Naive thymus-derived CD4-positive, alpha-beta T cell (primary cell): ENCODE data around the gene POLR2E. TPM values are rescaled to one million over a fixed set of nuclear protein-coding genes. Genes with fewer than 3 reads are reported as not detected.

ENCODE experiments used
- ATAC-seq: fragments of 150-1000 bp; cut with Tn5 transposase; 2 replicates; pipeline ENCODE4 v1.10.0; 2021; ENCODE audit warnings: mild to moderate bottlenecking, moderate library complexity
- CTCF ChIA-PET: fragments of 350-600 bp; sonication (Branson Sonifier 250); formaldehyde crosslinking; loops from one replicate; lab custom pipeline; 2021; ENCODE audit warnings: antibody characterized with exemption; lab: Charles Lee
- POLR2A ChIA-PET: fragments of 350-600 bp; sonication (Branson Sonifier 250); formaldehyde crosslinking; loops from one replicate; lab custom pipeline; 2021; ENCODE audit warnings: antibody characterized with exemption, inconsistent platforms; lab: Charles Lee
- DNase-seq, 9 donors: peaks; one replicate each; pipeline versions ENCODE4 v3.0.0 to v3.0.0-alpha.2; 2020 to 2022; ENCODE audit warnings: mixed read lengths in 1 of 9
- H3K27ac ChIP-seq: one replicate; pipeline ENCODE4 v1.7.0; 2013; ENCODE audit warnings: mild to moderate bottlenecking, low read depth, low read length, moderate library complexity
- H3K27me3 ChIP-seq, 2 donors: one replicate each; pipeline ENCODE4 v1.7.0; 2013; ENCODE audit warnings: low read length in 2 of 2, mild to moderate bottlenecking in 2 of 2, moderate library complexity in 2 of 2; ENCODE audit not compliant: control insufficient read depth in 2 of 2, insufficient read depth in 2 of 2
- H3K36me3 ChIP-seq, 3 experiments: 1 replicate in 2 of 3; 2 replicates in 1 of 3; pipeline ENCODE4 v1.7.0; 2013; ENCODE audit warnings: low read length in 3 of 3, mild to moderate bottlenecking in 3 of 3, moderate library complexity in 1 of 3; ENCODE audit not compliant: insufficient read depth in 3 of 3, control insufficient read depth in 2 of 3
- H3K4me1 ChIP-seq, 2 donors: one replicate each; pipeline ENCODE4 v1.7.0; 2013; ENCODE audit warnings: low read length in 2 of 2, mild to moderate bottlenecking in 2 of 2, moderate library complexity in 1 of 2; ENCODE audit not compliant: control insufficient read depth in 2 of 2, insufficient read depth in 2 of 2
- H3K4me3 ChIP-seq: 2 replicates; pipeline ENCODE4 v1.7.0; 2013; ENCODE audit warnings: mild to moderate bottlenecking, low read length
- H3K9me3 ChIP-seq, 3 experiments: 1 replicate in 2 of 3; 2 replicates in 1 of 3; pipeline ENCODE4 v1.7.0; 2013; ENCODE audit warnings: low read length in 3 of 3; ENCODE audit not compliant: control insufficient read depth in 2 of 3
- H3K27ac Mint-ChIP-seq, 9 donors: one replicate each; pipeline ENCODE4 v1.8.0; 2020 to 2022; ENCODE audit warnings: mixed read lengths in 9 of 9, mild to moderate bottlenecking in 8 of 9, moderate library complexity in 5 of 9, inconsistent platforms in 2 of 9
- H3K27me3 Mint-ChIP-seq, 5 donors: one replicate each; pipeline ENCODE4 v1.8.0; 2021 to 2022; ENCODE audit warnings: mixed read lengths in 5 of 5, mild to moderate bottlenecking in 1 of 5
- H3K36me3 Mint-ChIP-seq, 5 donors: one replicate each; pipeline ENCODE4 v1.8.0; 2020 to 2022; ENCODE audit warnings: mixed read lengths in 5 of 5, mild to moderate bottlenecking in 3 of 5, inconsistent platforms in 1 of 5
- H3K4me1 Mint-ChIP-seq, 7 donors: one replicate each; pipeline ENCODE4 v1.8.0; 2020 to 2022; ENCODE audit warnings: mixed read lengths in 7 of 7, mild to moderate bottlenecking in 3 of 7, inconsistent platforms in 1 of 7
- H3K4me3 Mint-ChIP-seq, 10 donors: one replicate each; pipeline ENCODE4 v1.8.0; 2020 to 2022; ENCODE audit warnings: mild to moderate bottlenecking in 10 of 10, mixed read lengths in 10 of 10, moderate library complexity in 6 of 10, inconsistent platforms in 2 of 10
- H3K9me3 Mint-ChIP-seq, 11 donors: one replicate each; pipeline ENCODE4 v1.8.0; 2020 to 2022; ENCODE audit warnings: mixed read lengths in 11 of 11, mild to moderate bottlenecking in 4 of 11, inconsistent platforms in 1 of 11, moderate library complexity in 1 of 11
- intact Hi-C, 2 donors: fragments of 100-400 bp; cut with micrococcal nuclease; formaldehyde crosslinking; loops; one replicate each; pipeline ENCODE4 v1.15.1; 2023
- polyA plus RNA-seq, 2 donors: library from polyadenylated mRNA; unstranded; fragments of 300-500 nt; fragmentation: Illumina TruSeq; gene quantifications; one replicate each; pipeline ENCODE4 v1.2.3, GENCODE V29; 2021
- total RNA-seq, 6 experiments: library from RNA in 5 of 6; stranded (reverse) in 5 of 6; gene quantifications; 1 replicate in 5 of 6; 2 replicates in 1 of 6; pipeline ENCODE4 v1.2.3 and lab custom pipeline; 2021 to 2026

The POLR2E gene
- total and polyA plus RNA-seq, 7 experiments from 2014 or later, result 75.3 to 179 (median 82.8) TPM

DNA sequence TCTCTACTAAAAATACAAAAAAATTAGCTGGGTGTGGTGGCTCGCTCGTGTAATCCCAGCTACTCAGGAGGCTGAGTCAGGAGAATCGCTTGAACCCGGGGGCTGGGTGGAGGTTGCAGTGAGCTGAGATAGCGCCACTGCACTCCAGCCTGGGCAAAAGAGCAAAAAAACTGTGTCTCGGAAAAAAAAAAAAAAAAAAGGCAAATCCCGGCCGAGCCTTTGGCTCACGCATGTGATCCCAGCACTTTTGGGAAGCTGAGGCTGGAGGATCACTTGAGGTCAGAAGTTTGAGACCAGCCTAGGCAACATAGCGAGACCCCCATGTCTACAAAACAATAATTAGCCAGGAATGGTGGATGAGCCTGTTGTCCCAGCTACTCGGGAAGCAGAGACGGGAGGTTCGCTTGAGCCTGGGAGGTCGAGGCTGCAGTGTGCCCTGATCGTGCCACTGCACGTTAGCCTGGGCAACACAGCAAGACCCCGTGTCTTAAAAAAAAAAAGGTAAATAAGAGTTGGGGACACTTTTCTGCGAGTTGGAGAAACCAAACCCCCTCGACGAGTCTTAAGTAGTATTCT is 8.0 kb upstream of the POLR2E start:
- H3K9me3 ChIP-seq, result no peaks in the 10 kb centered on the region
- Mint-ChIP-seq H3K4me1 (peaks cover 20 to 54% (median 39%) of the 10 kb centered on the region in 7 donors), H3K27me3 (no peaks in the 10 kb centered on the region), H3K36me3 (peaks cover 0 to 13% (median 0%) of the 10 kb centered on the region in 5 donors), H3K9me3 (peaks cover 0 to 6% (median 0%) of the 10 kb centered on the region in 11 donors), H3K4me3 (peak overlapping the region; percentile 66 to 81 (median 75)), H3K27ac (peak overlapping the region; percentile 79 to 96 (median 93))
- H3K27ac ChIP-seq, result peak overlapping the region; percentile 79
- peak in 1 of 9 donors; percentile 52 for DNase-seq
- POLR2A ChIA-PET, result interaction anchor here (0.7 to 38.6 kb wide), 14 partner anchors 9 to 166 kb away, joined by 3 to 2022 read pairs (median 5); partner anchors contain the start of genes ARHGAP45, CIRBP and RNU6-2
- H3K36me3 ChIP-seq, result peaks cover 0 to 26% (median 0%) of the 10 kb centered on the region in 3 experiments
- no peak for ATAC-seq
- intact Hi-C loops, result loop anchor here (1.0 to 5.0 kb wide), 8 partner anchors 8 to 178 kb away; partner anchors contain the start of genes POLR2E (in 2 of the 2), ARHGAP45 (in 1 of the 2), CIRBP (in 1 of the 2) and RNU6-2 (in 1 of the 2)
- H3K4me1 ChIP-seq, result peaks cover 13 to 18% of the 10 kb centered on the region in 2 donors
- CTCF ChIA-PET, result interaction anchor here (0.6 to 1.5 kb wide), 4 partner anchors 19 to 96 kb away, joined by 3 to 5 read pairs (median 4); no protein-coding TSS in a partner anchor
- H3K4me3 ChIP-seq, result peak overlapping the region; percentile 60
- H3K27me3 ChIP-seq, result no peaks in the 10 kb centered on the region

- POLR2A ChIA-PET, result interaction anchor here (0.5 to 38.6 kb wide), 15 partner anchors 8 to 167 kb away, joined by 3 to 2022 read pairs (median 5); partner anchors contain the start of genes ABCA7, ARHGAP45 and CIRBP
- peak overlapping the region; percentile 79 for H3K27ac ChIP-seq
- peaks cover 0 to 23% (median 0%) of the 10 kb centered on the region in 3 experiments for H3K36me3 ChIP-seq
- intact Hi-C loops, result loop anchor here (1.0 to 5.0 kb wide), 8 partner anchors 7 to 177 kb away; partner anchors contain the start of genes POLR2E (in 2 of the 2), ARHGAP45 (in 1 of the 2), CIRBP (in 1 of the 2) and RNU6-2 (in 1 of the 2)
- H3K4me1 ChIP-seq, result peaks cover 13 to 18% of the 10 kb centered on the region in 2 donors
- H3K36me3 Mint-ChIP-seq, result peaks cover 0 to 13% (median 0%) of the 10 kb centered on the region in 5 donors
- ATAC-seq (no peak), DNase-seq (peak in 1 of 9 donors; percentile 77)
- H3K27me3 Mint-ChIP-seq, result no peaks in the 10 kb centered on the region
- CTCF ChIA-PET, result interaction anchor here (0.6 to 1.5 kb wide), 5 partner anchors 18 to 96 kb away, joined by 3 to 5 read pairs (median 3); partner anchors contain the start of gene ARHGAP45
- no peak overlapping the region for H3K4me3 ChIP-seq
- peaks cover 20 to 59% (median 45%) of the 10 kb centered on the region in 7 donors for H3K4me1 Mint-ChIP-seq
- H3K27me3 ChIP-seq, result no peaks in the 10 kb centered on the region
- H3K4me3 Mint-ChIP-seq, result peak overlapping the region; percentile 29 to 81 (median 74)
- H3K27ac Mint-ChIP-seq, result peak overlapping the region; percentile 79 to 96 (median 93)
- H3K9me3 Mint-ChIP-seq, result peaks cover 0 to 6% (median 0%) of the 10 kb centered on the region in 11 donors
- no peaks in the 10 kb centered on the region for H3K9me3 ChIP-seq
These were observed 7.4 kb upstream of the POLR2E start for GRCh38 chr19:1102407-1103131.

DNA sequence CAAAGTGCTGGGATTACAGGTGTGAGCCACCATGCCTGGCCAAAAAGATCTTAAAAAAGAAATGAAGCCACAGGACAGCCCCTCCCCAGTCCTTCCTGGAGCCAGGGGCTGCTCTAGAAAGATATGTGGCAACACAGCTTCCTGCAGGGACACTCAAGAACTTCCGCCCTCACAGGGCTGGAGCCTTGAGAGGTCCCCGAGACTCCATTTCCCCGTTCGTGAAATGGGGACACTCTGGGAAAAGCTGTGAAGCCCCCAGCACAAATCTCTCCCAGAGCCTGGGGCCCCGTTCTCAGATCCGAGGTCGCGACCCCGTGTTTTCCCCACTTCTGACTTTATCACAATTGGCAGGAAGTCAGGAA is 6.1 kb upstream of the POLR2E start:
- Mint-ChIP-seq H3K4me3 (peak overlapping the region; percentile 52 to 81 (median 60)), H3K27ac (peak overlapping the region; percentile 73 to 96 (median 85)), H3K4me1 (peaks cover 20 to 61% (median 44%) of the 10 kb centered on the region in 7 donors), H3K9me3 (peaks cover 0 to 6% (median 0%) of the 10 kb centered on the region in 11 donors), H3K27me3 (no peaks in the 10 kb centered on the region), H3K36me3 (peaks cover 0 to 10% (median 0%) of the 10 kb centered on the region in 5 donors)
- ChIA-PET CTCF (interaction anchor here (0.9 to 1.3 kb wide), 4 partner anchors 10 to 37 kb away, joined by 3 read pairs; partner anchors contain the start of gene ARHGAP45), POLR2A (interaction anchor here (0.8 to 38.6 kb wide), 4 partner anchors 28 to 167 kb away, joined by 3 to 2022 read pairs (median 5); partner anchors contain the start of genes ARHGAP45 and CIRBP)
- peak overlapping the region; percentile 38 for H3K4me3 ChIP-seq
- intact Hi-C loops, result loop anchor here in 1 of 2 donors (5.0 kb wide), 1 partner anchor 34 kb away; the partner anchor contains the start of gene ARHGAP45
- H3K27ac ChIP-seq, result peak overlapping the region; percentile 68
- ATAC-seq (no peak), DNase-seq (no peak)
- H3K36me3 ChIP-seq, result peaks cover 0 to 10% (median 0%) of the 10 kb centered on the region in 3 experiments
- H3K9me3 ChIP-seq, result no peaks in the 10 kb centered on the region
- H3K4me1 ChIP-seq, result peaks cover 13 to 20% of the 10 kb centered on the region in 2 donors
- H3K27me3 ChIP-seq, result no peaks in the 10 kb centered on the region

GRCh38 chr19:1098177-1099051 is 3.2 kb upstream of the POLR2E start:
- POLR2A ChIA-PET, result interaction anchor here (1.3 to 38.6 kb wide), 2 partner anchors 25 to 171 kb away, joined by 4 to 2022 read pairs; partner anchors contain the start of genes ARHGAP45 and CIRBP
- intact Hi-C loops, result no loop called here
- H3K27ac Mint-ChIP-seq, result peak overlapping the region in 8 of 9 donors; percentile 38 to 91 (median 69)
- H3K4me1 Mint-ChIP-seq, result peaks cover 20 to 75% (median 57%) of the 10 kb centered on the region in 7 donors
- H3K9me3 ChIP-seq, result no peaks in the 10 kb centered on the region
- peaks cover 0 to 6% (median 0%) of the 10 kb centered on the region in 11 donors for H3K9me3 Mint-ChIP-seq
- peaks cover 0 to 13% (median 0%) of the 10 kb centered on the region in 5 donors for H3K36me3 Mint-ChIP-seq
- no peak overlapping the region for H3K4me3 ChIP-seq
- no peaks in the 10 kb centered on the region for H3K27me3 Mint-ChIP-seq
- no peaks in the 10 kb centered on the region for H3K27me3 ChIP-seq
- CTCF ChIA-PET, result no interaction called here
- peaks cover 0 to 8% (median 0%) of the 10 kb centered on the region in 3 experiments for H3K36me3 ChIP-seq
- H3K4me3 Mint-ChIP-seq, result peak overlapping the region in 6 of 10 donors; percentile 13 to 56 (median 42)
- DNase-seq (no peak), ATAC-seq (no peak)
- no peak overlapping the region for H3K27ac ChIP-seq
- H3K4me1 ChIP-seq, result peaks cover 26 to 38% of the 10 kb centered on the region in 2 donors

DNA sequence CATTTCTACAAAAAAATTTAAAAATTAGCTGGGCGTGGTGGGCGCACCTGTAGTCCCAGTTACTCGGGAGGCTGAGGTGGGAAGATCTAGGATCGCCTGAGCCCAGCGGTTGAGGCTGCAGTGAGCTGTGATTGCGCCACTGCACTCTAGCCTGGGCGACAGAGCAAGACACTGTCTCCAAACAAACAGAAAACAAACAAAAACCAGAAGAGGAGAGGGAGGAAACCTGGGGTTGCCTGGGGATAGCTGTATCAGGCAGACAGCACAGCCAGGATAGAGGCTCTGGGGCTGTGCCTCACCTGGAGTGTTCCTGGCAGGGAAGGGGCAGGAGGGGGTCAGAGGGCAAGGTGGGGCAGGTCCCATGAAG is 2.6 kb upstream of the POLR2E start:
- Histone ChIP-seq H3K27me3 (no peaks in the 10 kb centered on the region), H3K36me3 (peaks cover 0 to 14% (median 0%) of the 10 kb centered on the region in 3 experiments), H3K4me3 (no peak overlapping the region), H3K4me1 (peaks cover 21 to 35% of the 10 kb centered on the region in 2 donors), H3K9me3 (no peaks in the 10 kb centered on the region), H3K27ac (no peak overlapping the region)
- intact Hi-C loops, result no loop called here
- DNase-seq, result no peak
- ATAC-seq, result no peak
- H3K27me3 Mint-ChIP-seq, result no peaks in the 10 kb centered on the region
- H3K36me3 Mint-ChIP-seq, result peaks cover 0 to 13% (median 0%) of the 10 kb centered on the region in 5 donors
- ChIA-PET CTCF (interaction anchor here (0.7 to 0.9 kb wide), 2 partner anchors 21 to 147 kb away, joined by 4 to 5 read pairs; no protein-coding TSS in a partner anchor), POLR2A (interaction anchor here (1.3 to 38.6 kb wide), 3 partner anchors 25 to 171 kb away, joined by 4 to 2022 read pairs (median 6); partner anchors contain the start of genes ARHGAP45 and CIRBP)
- peaks cover 0 to 6% (median 0%) of the 10 kb centered on the region in 11 donors for H3K9me3 Mint-ChIP-seq
- H3K4me3 Mint-ChIP-seq, result no peak overlapping the region
- peak overlapping the region in 5 of 9 donors; percentile 55 to 74 (median 68) for H3K27ac Mint-ChIP-seq
- H3K4me1 Mint-ChIP-seq, result peaks cover 20 to 73% (median 58%) of the 10 kb centered on the region in 7 donors
